Fibroblast of lung (primary cell): ENCODE results near the gene SART3.

Experiments used
- EZH2 ChIP-seq: IDR thresholded peaks from 2 replicates; pipeline ENCODE4 v1.5.1; 2012; ENCODE audit warnings: low read length, control low read depth, mild to moderate bottlenecking; ENCODE audit errors: missing control alignments
- TF ChIP-seq, protein P1 (sequence below), 2 donors: IDR thresholded peaks in 1 of 2; conservative IDR thresholded peaks in 1 of 2; 1 replicate in 1 of 2; 2 replicates in 1 of 2; pipeline ENCODE4 v1.5.1; 2011 to 2012; ENCODE audit warnings: low read length in 2 of 2, control low read depth in 1 of 2, inconsistent platforms in 1 of 2, low read depth in 1 of 2, mild to moderate bottlenecking in 1 of 2

DNA sequence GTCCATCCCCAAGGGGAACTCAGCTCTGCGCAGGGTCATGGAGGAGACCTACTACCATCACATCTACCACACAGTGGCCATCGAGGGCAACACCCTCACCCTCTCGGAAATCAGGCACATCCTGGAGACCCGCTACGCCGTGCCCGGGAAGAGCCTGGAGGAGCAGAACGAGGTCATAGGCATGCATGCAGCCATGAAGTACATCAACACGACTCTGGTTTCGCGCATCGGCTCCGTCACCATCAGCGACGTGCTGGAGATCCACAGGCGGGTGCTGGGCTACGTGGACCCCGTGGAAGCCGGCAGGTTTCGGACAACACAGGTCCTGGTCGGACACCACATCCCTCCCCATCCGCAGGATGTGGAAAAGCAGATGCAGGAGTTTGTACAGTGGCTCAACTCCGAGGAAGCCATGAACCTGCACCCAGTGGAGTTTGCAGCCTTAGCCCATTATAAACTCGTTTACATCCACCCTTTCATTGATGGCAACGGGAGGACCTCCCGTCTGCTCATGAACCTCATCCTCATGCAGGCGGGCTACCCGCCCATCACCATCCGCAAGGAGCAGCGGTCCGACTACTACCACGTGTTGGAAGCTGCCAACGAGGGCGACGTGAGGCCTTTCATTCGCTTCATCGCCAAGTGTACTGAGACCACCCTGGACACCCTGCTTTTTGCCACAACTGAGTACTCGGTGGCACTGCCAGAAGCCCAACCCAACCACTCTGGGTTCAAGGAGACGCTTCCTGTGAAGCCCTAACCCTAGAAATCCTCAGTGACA lies 42.1 kb downstream of the SART3 start:
- TF ChIP-seq, protein P1, sequence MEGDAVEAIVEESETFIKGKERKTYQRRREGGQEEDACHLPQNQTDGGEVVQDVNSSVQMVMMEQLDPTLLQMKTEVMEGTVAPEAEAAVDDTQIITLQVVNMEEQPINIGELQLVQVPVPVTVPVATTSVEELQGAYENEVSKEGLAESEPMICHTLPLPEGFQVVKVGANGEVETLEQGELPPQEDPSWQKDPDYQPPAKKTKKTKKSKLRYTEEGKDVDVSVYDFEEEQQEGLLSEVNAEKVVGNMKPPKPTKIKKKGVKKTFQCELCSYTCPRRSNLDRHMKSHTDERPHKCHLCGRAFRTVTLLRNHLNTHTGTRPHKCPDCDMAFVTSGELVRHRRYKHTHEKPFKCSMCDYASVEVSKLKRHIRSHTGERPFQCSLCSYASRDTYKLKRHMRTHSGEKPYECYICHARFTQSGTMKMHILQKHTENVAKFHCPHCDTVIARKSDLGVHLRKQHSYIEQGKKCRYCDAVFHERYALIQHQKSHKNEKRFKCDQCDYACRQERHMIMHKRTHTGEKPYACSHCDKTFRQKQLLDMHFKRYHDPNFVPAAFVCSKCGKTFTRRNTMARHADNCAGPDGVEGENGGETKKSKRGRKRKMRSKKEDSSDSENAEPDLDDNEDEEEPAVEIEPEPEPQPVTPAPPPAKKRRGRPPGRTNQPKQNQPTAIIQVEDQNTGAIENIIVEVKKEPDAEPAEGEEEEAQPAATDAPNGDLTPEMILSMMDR (conservative IDR thresholded peaks at IDR 0.05 in 1 of 2, IDR thresholded peaks at IDR 0.05 in 1 of 2; ENCODE audit: low read depth in 1 of 2, low read length in 2 of 2): no peak
- no peak for TF ChIP-seq EZH2
